Urinary bladder (tissue), 4 donors: Measurements from ENCODE around the gene UBR4. TPM values are rescaled to one million over a fixed set of nuclear protein-coding genes. Genes with fewer than 3 reads are reported as not detected.

Source experiments
- DNase-seq: peaks from one replicate; pipeline ENCODE4 v3.0.0-alpha.2; 2015; ENCODE audit errors: extremely low spot score
- H3K27ac ChIP-seq: one replicate; pipeline ENCODE4 v1.5.1; 2013; ENCODE audit warnings: low read depth, mild to moderate bottlenecking, moderate library complexity
- H3K36me3 ChIP-seq: one replicate; pipeline ENCODE4 v1.6.1; 2013; ENCODE audit warnings: mild to moderate bottlenecking, moderate library complexity; ENCODE audit not compliant: insufficient read depth
- H3K4me1 ChIP-seq: one replicate; pipeline ENCODE4 v1.6.1; 2013; ENCODE audit warnings: mild to moderate bottlenecking, moderate library complexity; ENCODE audit not compliant: insufficient read depth
- H3K4me3 ChIP-seq: one replicate; pipeline ENCODE4 v1.5.1; 2013; ENCODE audit warnings: low read depth, low read length
- WGBS: extraction: QIAGEN DNeasy Blood & Tissue Kit; methylation state at CpG from one replicate; pipeline ENCODE4 v1.1.7; 2013; 5-methylcytosine and 5-hydroxymethylcytosine counted together
- polyA plus RNA-seq: library from polyadenylated mRNA; stranded (reverse); fragments of 200-250 nt; gene quantifications from one replicate; pipeline ENCODE4 v1.2.3, GENCODE V29; 2013
- total RNA-seq: library from RNA; depleted of rRNA; stranded (reverse); fragments of >200 nt; gene quantifications from one replicate; pipeline ENCODE4 v1.2.3, GENCODE V29; 2014
- donor health status: healthy with polysubstance abuse.
- donor health status: healthy.

UBR4 gene
- total and polyA plus RNA-seq, 2 donors = 118 to 121 TPM

- no peaks in the 10 kb centered on the region for H3K4me1 ChIP-seq
- no peak overlapping the region for H3K27ac ChIP-seq
- DNase-seq = no peak
- H3K4me3 ChIP-seq = no peak overlapping the region
- 87% methylated on average over 8 of the region's 8 CpGs for WGBS
- H3K36me3 ChIP-seq = peaks cover 18% of the 10 kb centered on the region
Measured at GRCh38 chr1:19101244-19101643, 108.8 kb downstream of the UBR4 start.

- no peaks in the 10 kb centered on the region for H3K4me1 ChIP-seq
- H3K27ac ChIP-seq = no peak overlapping the region
- WGBS = 91% methylated on average over 5 of the region's 5 CpGs
- no peak for DNase-seq
- H3K36me3 ChIP-seq = peaks cover 14% of the 10 kb centered on the region
- H3K4me3 ChIP-seq = no peak overlapping the region
Measured at GRCh38 chr1:19100028-19100427, 110.0 kb downstream of the UBR4 start.

DNA sequence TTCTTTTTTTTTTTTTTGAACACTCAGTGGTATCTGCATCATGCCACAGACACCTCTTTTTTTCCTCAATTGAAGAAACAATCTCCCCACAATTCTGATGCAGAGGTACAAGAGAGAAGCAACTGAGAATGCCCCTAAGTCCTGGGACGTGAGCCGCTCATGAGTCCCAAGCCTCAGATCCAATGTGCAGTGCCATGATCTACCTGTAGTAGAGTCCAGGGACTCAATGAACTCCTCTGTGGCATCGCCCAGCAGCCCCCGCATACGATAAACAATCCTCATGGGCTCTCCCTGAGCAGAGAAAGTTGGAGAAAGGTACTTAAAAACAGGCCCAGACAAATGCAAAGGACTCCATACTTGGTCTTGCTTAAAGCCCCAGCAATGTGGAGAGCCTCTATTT is 113.1 kb downstream of the UBR4 start:
- peaks cover 14% of the 10 kb centered on the region for H3K36me3 ChIP-seq
- no peak overlapping the region for H3K27ac ChIP-seq
- WGBS = 90% methylated on average over 5 of the region's 5 CpGs
- no peaks in the 10 kb centered on the region for H3K4me1 ChIP-seq
- DNase-seq = no peak
- no peak overlapping the region for H3K4me3 ChIP-seq

- Histone ChIP-seq H3K27ac (no peak overlapping the region), H3K36me3 (peaks cover 14% of the 10 kb centered on the region), H3K4me3 (no peak overlapping the region), H3K4me1 (no peaks in the 10 kb centered on the region)
- WGBS = 62% methylated on average over 7 of the region's 7 CpGs
- no peak for DNase-seq
Measured at GRCh38 chr1:19096036-19096833, 113.8 kb downstream of the UBR4 start.

GRCh38 chr1:19091196-19091953 is 118.7 kb downstream of the UBR4 start:
- 33% methylated on average over 8 of the region's 8 CpGs for WGBS
- Histone ChIP-seq H3K36me3 (peaks cover 9% of the 10 kb centered on the region), H3K27ac (no peak overlapping the region), H3K4me3 (no peak overlapping the region), H3K4me1 (no peaks in the 10 kb centered on the region)
- no peak for DNase-seq

DNA sequence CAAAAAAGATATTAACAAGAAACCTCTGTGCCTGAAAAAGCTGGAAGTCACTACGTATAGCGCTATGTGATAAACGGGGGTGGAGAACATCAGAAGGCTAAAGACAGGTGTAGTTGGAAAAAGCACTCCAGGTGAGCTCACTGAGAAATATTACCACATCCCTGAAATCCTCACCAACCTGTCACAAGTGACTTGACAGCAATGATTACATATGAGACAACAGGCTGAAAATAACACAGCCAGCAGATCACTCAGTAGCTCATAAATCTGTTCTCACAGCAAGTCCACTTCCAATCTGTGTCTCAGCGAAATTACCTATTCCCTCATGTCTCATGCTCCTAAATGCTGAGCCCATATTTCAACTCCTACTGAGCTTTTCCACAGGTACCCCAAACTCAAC is 120.5 kb downstream of the UBR4 start:
- Histone ChIP-seq H3K27ac (no peak overlapping the region), H3K36me3 (peaks cover 8% of the 10 kb centered on the region), H3K4me3 (no peak overlapping the region), H3K4me1 (no peaks in the 10 kb centered on the region)
- 94% methylated on average over 4 of the region's 4 CpGs for WGBS
- no peak for DNase-seq

GRCh38 chr1:19088717-19089442 is 121.2 kb downstream of the UBR4 start:
- WGBS = 87% methylated on average over 12 of the region's 12 CpGs
- DNase-seq = no peak
- no peaks in the 10 kb centered on the region for H3K4me1 ChIP-seq
- no peak overlapping the region for H3K27ac ChIP-seq
- peaks cover 8% of the 10 kb centered on the region for H3K36me3 ChIP-seq
- H3K4me3 ChIP-seq = no peak overlapping the region

- Histone ChIP-seq H3K27ac (no peak overlapping the region), H3K4me1 (no peaks in the 10 kb centered on the region), H3K4me3 (no peak overlapping the region), H3K36me3 (peaks cover 6% of the 10 kb centered on the region)
- WGBS = 73% methylated on average over 9 of the region's 9 CpGs
- no peak for DNase-seq
Measured at GRCh38 chr1:19087737-19088594, 122.1 kb downstream of the UBR4 start.

GRCh38 chr1:19087017-19087736 is 122.9 kb downstream of the UBR4 start:
- no peaks in the 10 kb centered on the region for H3K4me1 ChIP-seq
- peaks cover 6% of the 10 kb centered on the region for H3K36me3 ChIP-seq
- H3K27ac ChIP-seq = no peak overlapping the region
- no peak for DNase-seq
- 75% methylated on average over 6 of the region's 6 CpGs for WGBS
- no peak overlapping the region for H3K4me3 ChIP-seq

- no peaks in the 10 kb centered on the region for H3K4me1 ChIP-seq
- peaks cover 6% of the 10 kb centered on the region for H3K36me3 ChIP-seq
- no peak overlapping the region for H3K4me3 ChIP-seq
- DNase-seq = no peak
- WGBS = 88% methylated on average over 21 of the region's 21 CpGs
- no peak overlapping the region for H3K27ac ChIP-seq
Measured at GRCh38 chr1:19086176-19086875, 123.7 kb downstream of the UBR4 start.

GRCh38 chr1:19084206-19084738 is 125.8 kb downstream of the UBR4 start:
- WGBS = 92% methylated on average over 20 of the region's 20 CpGs
- Histone ChIP-seq H3K4me3 (no peak overlapping the region), H3K27ac (no peak overlapping the region), H3K36me3 (peaks cover 6% of the 10 kb centered on the region), H3K4me1 (no peaks in the 10 kb centered on the region)
- no peak for DNase-seq

DNA sequence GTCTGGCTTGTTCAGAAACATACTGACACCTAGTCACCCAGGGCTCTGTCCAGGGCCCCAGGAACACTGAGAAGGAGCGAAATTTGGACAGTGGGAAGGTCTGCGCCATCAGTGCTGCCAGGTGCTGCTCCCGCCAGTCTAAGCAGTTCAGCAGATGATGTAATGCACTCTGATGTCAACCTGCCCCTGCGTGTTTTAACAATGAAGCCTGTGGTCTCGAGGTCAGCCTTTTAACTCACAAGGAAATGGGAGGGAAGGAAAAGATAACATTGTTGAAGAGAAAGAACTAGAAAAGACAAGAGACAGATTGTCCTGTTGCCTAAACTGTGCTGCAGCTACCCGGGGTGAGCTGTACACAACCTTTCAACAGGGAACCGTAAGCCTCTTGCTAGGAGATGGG is 127.0 kb downstream of the UBR4 start:
- Histone ChIP-seq H3K27ac (no peak overlapping the region), H3K36me3 (peaks cover 4% of the 10 kb centered on the region)
- DNase-seq = no peak

More for the DNA sequence above, 127.0 kb downstream of the UBR4 start:
- WGBS = 76% methylated on average over 7 of the region's 7 CpGs
- H3K4me3 ChIP-seq = no peak overlapping the region
- H3K4me1 ChIP-seq = no peaks in the 10 kb centered on the region
